Measurements from ENCODE around the gene NRP1.
"Not testable (repeated sequence)": the region's sequence is repeated elsewhere in the genome, so short reads cannot be mapped to it uniquely, and the experiment has no call there.

The NRP1 gene

DNA sequence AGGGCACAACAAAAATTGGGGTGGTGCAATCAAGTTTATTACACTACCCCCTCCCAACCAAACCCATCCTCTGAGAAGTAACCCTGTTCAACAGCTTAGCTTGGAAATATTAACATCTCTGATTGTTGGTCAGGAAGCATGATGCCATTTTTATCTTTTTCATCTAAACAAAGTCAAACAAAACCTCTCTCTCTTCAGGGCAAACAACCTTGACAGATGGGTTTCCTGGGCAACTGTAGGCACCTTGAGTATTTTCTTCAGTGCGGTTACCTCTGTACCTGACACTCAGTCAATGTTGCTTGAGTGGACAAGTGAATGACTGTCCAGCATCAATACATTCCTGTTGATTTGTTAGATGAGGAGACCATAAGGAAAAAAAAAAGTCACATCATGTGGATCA, 183.6 kb downstream of the NRP1 start:
- no peak for DNase-seq (ENCODE audit: low read depth in 2 of 2)

DNA sequence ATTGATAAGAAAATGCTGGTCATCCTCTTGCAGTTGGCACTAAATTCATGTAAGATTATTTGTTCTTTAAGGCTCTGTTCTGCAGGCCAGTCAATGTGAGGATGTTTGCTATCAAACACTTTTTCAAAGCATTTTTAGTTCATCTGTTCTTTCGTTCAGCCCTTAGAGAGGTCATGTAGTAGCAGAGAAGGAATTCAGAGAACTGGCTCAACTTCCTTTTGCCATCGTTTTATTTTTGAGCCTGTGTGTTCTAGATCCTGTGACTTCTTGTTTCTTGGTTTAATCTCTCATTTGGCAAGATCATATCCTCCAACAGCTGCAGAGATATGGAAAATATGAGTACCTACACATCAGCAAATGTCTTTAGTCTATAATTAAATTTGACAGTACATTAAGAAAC, 184.3 kb downstream of the NRP1 start:
- DNase-seq (ENCODE audit: low read depth in 2 of 2) = no peak

GRCh38 chr10:33147013-33147310, 187.5 kb downstream of the NRP1 start:
- no peak for DNase-seq (ENCODE audit: low read depth in 2 of 2)

DNA sequence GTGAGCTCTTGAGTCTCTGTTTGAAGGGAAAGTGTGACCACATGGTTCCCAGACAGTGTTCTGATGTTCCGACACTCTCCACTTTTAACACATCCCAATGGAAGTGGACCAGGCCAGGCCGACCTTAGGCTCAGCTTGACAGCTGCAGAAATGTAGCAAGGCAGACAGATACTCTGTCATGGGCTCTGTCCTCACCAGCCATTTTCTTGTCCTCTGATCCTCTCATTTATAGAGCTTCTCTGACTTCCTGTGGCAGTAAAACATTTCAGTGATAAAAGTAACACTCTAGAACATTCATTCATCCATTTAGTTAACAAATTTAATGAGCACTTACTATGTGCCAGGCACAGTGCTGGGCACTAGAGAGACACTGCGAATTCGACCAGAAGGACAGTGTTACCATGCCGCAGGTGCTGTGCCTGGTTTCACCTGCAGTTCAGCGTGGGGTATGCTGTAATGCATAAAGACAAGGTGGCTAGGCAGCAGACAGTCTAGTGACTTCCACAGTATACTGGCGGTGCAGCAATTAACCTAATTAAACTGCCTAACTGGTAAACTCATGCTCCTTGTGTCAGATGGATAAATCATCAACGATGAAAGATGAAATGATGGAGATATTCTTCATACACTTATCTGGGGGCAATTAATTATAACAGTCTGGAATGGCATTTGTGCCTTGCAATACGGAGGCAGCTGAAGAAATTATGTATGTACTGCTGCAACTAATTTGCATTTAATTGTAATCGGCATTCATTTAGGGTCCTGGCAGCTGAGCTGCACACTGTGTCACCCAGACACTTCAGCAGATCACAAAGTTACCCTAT, 188.1 kb downstream of the NRP1 start:
- no peak for DNase-seq (ENCODE audit: low read depth in 2 of 2)

DNA sequence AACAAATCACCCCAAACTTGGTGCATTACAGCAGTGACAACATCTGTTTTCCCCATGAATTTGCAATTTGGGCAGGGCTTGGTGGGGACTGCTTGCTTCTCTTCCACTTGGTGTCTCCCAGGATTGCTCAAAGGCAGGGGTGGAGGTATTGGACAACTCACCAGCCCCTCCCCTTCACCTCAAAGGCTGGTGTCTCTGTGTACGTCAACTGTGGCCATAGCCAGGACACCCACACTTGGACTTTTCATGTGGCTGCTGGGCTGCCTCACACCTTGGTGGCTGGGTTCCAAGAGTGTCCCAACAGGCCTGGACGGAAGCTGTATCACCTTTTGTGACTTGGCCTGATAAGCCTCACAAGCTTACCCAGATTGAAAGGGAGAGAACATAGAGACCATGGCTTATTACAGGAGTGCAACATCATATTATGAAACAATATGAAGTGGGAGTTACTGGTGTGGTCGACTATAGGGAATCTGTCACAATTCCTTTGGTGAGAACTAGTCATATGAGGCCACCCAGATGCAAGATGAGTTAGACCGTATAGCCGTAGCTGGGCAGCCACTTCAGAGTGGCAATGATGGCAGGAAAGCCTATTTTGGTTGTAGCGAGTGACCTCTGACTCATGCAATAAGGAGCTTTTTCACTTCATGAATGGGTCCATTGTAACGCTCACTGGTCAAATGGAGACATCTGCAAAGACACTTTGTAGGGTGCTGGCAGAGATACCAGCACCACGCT, 188.8 kb downstream of the NRP1 start:
- no peak for DNase-seq (ENCODE audit: low read depth in 2 of 2)

DNA sequence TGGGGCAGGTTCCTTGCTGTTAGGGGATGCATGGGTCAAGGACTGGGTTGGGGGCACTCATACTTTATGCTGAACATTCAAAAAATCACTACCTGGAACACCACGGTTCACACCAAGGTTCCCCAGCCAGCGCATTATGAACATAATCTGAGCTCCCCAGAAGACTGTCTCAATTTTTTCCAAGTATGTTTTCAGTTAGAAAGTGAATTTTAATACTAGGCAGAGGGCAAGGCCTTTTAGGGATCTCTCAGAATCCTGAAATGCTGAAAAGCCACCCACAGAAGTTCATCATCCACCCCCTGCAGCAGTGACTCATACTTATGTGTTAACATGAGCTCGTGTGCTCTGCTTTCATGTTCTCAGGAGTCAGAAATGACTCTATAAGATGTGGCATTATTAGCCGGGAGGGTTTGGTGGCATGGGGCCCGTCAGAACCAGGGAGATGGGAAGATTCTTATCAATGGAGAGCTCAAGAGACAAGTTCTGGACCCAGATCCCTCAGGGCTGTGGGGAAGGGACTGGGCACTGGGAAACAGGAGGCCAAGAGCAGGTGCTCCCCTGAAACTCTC, 191.2 kb downstream of the NRP1 start:
- no peak for DNase-seq (ENCODE audit: low read depth in 2 of 2)

DNA sequence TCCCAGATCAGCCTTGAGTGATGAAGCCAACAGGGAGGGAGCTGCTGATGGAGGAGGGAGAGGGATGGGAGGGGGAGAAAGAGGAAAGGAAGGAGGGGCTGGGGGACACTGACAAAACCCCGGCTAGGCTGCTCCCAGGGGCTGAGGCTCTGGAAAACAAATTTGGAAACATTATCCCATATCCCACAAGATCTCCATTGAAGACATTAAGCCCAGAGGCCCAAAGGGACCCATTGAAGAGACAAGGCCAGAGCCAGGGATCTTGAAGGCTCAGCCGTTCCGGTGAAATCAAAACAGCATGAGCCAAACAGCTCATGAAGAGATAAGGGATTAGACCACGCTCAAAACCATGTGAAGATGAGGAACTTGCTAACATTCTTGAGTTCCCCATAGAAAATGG, 192.2 kb downstream of the NRP1 start:
- DNase-seq (ENCODE audit: low read depth in 2 of 2) = no peak

- no peak for DNase-seq (ENCODE audit: low read depth in 2 of 2)
These were observed 193.2 kb downstream of the NRP1 start for GRCh38 chr10:33141251-33141650.

DNA sequence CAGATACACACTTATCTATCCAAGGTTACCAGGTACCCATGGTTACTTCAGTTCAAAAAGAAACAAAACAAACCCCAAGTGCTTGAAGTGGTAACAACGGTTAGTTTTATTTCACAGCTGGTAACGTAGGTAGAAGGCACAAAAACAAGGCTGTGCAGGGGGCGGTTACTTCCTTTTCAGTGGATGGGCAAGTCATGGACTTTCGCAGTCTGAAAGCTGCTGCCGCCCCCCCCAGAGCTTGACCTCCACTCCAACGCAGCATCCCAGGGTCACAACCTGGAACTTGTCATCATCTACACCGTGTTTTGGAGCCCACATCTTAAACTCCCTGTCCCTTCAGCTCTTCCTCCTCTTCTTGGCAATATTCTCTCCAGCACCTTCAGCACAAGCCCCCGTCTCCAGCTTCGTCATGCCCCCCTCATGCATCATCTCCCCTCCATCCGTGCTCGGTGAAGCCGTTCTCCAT, 195.3 kb downstream of the NRP1 start:
- peak in 1 of 2 donors; percentile 20 for DNase-seq (ENCODE audit: low read depth in 2 of 2)

DNA sequence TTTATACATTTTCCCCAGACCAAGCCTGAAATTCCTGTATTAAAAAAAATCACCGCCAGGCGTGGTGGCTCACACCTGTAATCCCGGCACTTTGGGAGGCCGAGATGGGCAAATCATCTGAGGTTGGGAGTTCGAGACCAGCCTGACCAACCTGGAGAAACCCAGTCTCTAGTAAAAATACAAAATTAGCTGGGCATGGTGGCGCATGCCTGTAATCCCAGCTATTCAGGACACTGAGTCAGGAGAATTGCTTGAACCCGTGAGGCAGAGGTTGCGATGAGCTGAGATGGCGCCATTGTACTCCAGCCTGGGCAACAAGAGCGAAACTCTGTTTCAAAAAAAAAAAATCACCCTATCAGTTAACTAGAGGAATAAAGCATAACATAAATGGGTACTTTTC, 195.8 kb downstream of the NRP1 start:
- DNase-seq (ENCODE audit: low read depth in 2 of 2) = not testable (repeated sequence)

DNA sequence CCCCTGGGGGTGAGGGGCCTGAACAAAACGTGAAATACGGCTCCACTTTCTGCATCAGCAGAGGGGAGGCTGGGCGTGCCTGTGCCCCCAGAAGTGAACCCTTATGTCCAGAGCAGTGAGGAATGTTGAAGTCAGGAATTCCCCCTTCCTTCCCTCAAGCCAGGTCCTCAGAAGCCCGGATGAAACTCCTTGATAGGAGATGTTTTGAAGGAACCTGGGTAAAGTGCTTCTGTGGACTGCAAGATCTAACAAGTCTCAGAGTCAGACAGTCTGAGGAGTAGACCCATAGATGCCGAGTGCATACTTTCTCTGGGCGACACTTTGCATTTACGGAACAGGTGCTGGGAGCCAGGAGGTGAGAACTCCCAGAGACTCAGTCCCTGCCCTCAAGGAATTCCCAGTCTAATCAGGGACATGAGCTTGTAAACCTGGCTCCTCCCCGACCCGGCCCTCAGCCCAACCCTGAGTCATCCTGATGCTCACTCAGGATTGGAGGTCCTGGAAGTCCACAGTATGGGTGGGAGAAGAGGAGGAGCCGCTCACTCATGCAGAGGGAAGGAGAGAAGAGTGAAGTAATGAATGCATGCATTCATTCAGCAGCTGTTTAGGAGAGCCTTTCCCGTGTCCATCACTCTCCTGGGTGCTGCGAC, 197.0 kb downstream of the NRP1 start:
- DNase-seq (ENCODE audit: low read depth in 2 of 2) = no peak

DNA sequence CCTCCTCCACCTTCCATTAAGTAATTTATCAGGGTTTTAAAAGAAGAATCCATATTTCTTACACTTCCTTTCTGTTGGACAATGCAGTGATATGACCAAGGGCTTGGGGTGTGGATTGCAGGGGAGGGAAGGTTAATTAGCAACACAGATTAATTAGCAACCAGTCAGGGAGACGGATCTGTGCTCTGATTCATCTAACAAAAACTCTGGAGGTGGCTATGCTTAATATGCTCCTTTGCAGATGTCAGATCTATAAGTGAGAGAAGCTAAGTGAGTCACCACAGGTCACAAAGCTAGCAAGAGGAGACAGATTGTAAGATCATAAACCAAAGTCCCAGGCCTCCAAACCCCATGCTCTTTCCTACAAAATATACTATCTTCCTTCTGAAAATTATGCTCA, 197.7 kb downstream of the NRP1 start:
- no peak for DNase-seq (ENCODE audit: low read depth in 2 of 2)

DNA sequence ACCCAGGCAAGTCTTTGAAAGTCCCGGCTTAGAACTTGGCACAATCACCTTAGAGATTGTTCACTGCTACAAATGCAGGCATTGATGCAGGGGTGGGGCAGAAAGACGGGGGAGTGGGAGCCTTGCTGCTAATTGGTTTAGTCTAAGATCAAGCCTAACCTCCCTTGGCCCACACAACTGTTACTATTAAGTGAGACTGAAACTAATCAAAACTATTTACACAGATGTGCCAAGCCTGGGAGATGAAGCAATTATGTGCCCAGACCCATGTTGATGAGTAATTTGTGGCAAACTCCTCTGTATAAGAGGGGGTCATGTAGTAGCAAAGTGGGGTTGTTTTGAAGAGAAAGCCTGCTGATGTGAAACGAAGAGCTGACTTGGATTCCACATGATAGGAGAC, 198.2 kb downstream of the NRP1 start:
- DNase-seq (ENCODE audit: low read depth in 2 of 2) = no peak

DNA sequence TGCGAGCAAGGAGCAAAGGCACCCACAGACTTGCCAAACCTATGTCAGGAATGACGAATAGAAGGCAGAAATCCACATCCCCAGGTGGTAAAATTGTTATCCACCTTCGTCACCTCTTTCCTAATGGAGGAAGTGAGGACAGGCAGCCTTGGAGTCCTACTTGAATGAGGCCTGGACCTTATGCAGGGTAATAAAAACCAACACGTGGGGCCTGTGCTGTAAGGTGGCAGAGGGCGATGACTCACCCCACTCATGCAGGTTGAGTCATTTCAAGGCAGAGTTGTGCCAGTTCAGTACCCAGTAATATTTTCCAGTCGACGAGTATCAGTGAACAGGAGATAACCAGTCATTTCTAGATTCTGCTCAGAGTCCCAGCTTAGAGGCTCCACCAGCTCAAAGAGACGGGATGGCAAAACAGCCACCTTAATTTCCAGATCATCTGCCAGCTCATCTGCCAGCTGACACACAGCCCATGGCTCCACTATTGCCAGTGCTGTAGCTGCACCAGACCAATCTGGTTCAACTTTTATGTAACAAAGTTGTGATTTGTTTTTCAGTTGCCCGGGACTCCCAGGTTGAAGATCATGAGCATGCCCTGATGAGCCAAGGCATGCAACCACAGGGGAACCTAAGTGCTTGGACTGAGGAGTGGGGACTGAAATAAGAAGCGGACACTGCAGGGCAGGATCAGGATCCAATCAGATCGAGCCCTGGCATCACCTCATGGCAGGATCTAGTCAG, 200.3 kb downstream of the NRP1 start:
- DNase-seq (ENCODE audit: low read depth in 2 of 2) = peak; percentile 25 to 47

DNA sequence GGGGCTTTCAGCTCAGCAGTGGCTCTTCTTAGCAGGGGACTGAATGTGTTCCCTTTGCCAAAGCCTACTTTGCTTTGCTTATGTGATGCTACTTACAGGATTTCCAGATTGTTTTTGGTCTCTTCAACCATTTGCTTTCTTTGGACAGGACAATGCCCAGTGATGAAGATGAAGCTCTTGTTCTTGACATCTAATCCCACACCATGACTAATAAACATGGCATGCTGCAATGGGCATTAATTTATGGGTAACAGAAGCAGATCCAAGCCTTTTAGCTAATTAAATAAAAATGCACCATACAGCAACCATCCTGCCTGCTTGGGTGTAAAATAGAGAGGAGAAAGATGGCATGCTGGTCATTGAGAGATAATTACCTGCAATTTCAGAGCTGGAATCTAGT, 200.9 kb downstream of the NRP1 start:
- DNase-seq (ENCODE audit: low read depth in 2 of 2) = no peak

- DNase-seq (ENCODE audit: low read depth in 2 of 2) = no peak
These were observed 201.8 kb downstream of the NRP1 start for GRCh38 chr10:33132626-33133025.

GRCh38 chr10:33129996-33130386, 204.5 kb downstream of the NRP1 start:
- DNase-seq (ENCODE audit: low read depth in 2 of 2) = no peak

GRCh38 chr10:33129141-33129995, 205.1 kb downstream of the NRP1 start:
- no peak for DNase-seq (ENCODE audit: low read depth in 2 of 2)

- no peak for DNase-seq (ENCODE audit: low read depth in 2 of 2)
These were observed 206.8 kb downstream of the NRP1 start for GRCh38 chr10:33127622-33128021.
